Right lobe of liver (tissue), 4 donors: Measurements from ENCODE around the gene TSPAN11.

Experiments used
- POLR2A ChIP-seq: fragments of 450-650 bp; IDR thresholded peaks from one replicate; pipeline ENCODE4 v1.6.1; 2017; ENCODE audit warnings: antibody characterized with exemption, mild to moderate bottlenecking
- TF ChIP-seq, protein P1 (sequence below), 4 donors: fragments of 200-600 bp in 3 of 4; fragments of 450-650 bp in 1 of 4; IDR thresholded peaks; one replicate each; pipeline versions ENCODE4 v1.5.1 to v1.8.0; 2016 to 2022; ENCODE audit warnings: antibody characterized with exemption in 4 of 4, mild to moderate bottlenecking in 2 of 4
- donor health status: DM: no; HTN: no; CAD: no.
- donor health status: DM: no; HTN: no; CAD: no.
- donor health status: DM: no; HTN: yes; CAD: no.

DNA sequence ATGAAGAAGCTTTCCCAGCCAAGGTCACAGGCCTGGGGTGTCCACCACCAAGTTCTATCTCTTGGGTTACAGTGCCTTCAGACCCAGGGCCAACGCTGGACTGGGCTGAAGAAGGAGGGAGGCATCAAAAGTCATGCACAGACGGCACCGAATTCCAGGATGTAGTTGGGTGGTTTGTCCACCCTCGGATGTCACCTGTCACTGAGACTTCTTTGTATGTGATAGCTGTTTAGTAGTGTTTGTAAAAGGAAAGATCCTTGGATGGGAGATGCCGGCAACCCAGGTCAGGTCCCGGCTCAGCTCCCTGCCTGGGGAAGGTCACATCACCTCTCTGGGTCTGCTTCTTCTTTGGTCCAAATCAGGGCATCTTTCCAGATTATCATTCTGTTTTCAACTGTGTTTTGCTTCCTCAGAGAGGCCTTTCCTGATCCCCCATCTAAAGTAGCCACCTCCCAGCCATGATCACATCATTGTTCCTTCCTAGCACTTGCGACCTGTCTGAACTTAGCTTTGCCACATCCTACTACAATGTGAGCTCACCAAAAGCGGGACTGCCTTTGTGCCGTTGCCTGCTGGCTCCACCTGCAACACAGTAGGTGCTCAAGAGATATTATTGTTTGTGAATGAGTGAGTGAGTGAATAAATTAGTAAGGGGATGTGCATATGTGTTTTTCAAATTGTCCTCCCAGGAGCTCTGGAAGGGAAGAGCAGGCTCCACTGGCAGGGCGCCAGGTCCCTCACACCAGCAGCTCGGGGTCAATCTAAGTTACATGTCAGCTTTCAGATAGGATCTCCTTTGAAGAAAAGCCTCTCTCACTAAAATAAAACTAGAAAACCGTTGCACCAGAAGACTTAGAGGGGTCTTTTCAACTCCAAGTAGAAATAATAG, 2.1 kb downstream of the TSPAN11 start:
- TF ChIP-seq, protein P1, sequence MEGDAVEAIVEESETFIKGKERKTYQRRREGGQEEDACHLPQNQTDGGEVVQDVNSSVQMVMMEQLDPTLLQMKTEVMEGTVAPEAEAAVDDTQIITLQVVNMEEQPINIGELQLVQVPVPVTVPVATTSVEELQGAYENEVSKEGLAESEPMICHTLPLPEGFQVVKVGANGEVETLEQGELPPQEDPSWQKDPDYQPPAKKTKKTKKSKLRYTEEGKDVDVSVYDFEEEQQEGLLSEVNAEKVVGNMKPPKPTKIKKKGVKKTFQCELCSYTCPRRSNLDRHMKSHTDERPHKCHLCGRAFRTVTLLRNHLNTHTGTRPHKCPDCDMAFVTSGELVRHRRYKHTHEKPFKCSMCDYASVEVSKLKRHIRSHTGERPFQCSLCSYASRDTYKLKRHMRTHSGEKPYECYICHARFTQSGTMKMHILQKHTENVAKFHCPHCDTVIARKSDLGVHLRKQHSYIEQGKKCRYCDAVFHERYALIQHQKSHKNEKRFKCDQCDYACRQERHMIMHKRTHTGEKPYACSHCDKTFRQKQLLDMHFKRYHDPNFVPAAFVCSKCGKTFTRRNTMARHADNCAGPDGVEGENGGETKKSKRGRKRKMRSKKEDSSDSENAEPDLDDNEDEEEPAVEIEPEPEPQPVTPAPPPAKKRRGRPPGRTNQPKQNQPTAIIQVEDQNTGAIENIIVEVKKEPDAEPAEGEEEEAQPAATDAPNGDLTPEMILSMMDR (IDR thresholded peaks at IDR 0.05): no peak
- no peak for TF ChIP-seq POLR2A
